Measurements from ENCODE around the gene CES4A. TPM values are rescaled to one million over a fixed set of nuclear protein-coding genes. Genes with fewer than 3 reads are reported as not detected.

The CES4A gene
- total RNA-seq, 1 donor from 2014 or later = 1.2 TPM

DNA sequence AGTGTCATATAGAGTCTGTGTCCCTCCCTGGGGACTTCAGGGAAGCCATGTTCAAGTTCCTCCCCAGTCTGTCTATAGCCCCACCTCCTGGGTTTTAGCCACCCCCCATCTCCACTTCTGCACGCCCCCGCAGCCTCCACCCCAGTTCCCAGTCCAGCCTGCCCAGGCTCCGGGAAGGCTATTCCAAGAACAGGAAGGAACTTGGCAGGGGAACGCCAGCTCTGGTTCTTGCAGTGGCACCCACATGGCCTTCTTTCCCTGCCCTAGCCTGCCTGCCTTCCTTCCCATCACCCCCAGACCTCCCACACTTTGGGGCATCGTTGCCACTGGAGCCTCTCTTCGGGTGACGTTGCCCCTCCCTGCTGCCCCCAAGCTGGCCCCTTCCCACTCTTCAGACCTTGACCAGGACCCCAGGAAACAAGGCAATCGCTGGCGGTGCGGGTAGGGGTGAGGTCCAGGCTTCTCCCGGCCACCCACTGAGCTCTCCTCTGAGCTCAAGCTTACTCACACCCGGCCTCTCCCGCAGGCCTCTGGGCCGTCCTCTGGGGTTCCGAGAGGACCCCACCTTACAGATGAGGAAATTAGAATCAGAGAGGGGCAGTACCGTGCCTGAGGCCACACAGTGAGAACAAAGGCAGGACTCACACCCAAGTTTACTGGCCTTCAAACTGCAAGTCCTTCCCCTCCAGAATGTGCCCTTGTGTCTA is 9.2 kb upstream of the CES4A start:
- H3K79me2 ChIP-seq (ENCODE audit: insufficient read depth, low read length) = no peaks in the 10 kb centered on the region
- Mint-ChIP-seq H3K9me3 (ENCODE audit: unreplicated experiment) (no peaks in the 10 kb centered on the region), H3K4me1 (ENCODE audit: low read depth, unreplicated experiment) (no peaks in the 10 kb centered on the region), H3K36me3 (ENCODE audit: low read depth, unreplicated experiment) (no peaks in the 10 kb centered on the region), H3K4me3 (ENCODE audit: unreplicated experiment) (no peak overlapping the region), H3K27ac (ENCODE audit: unreplicated experiment) (no peak overlapping the region), H3K27me3 (ENCODE audit: low read depth, unreplicated experiment) (peaks cover 14% of the 10 kb centered on the region)
- H4K20me1 ChIP-seq (ENCODE audit: insufficient read depth, low read length) = no peaks in the 10 kb centered on the region
- H3K36me3 ChIP-seq (ENCODE audit: insufficient read depth, low read length) = no peaks in the 10 kb centered on the region
- H3K4me2 ChIP-seq (ENCODE audit: low read length) = peak overlapping the region; percentile 18
- no peak for TF ChIP-seq EZH2 (IDR thresholded peaks at IDR 0.05; ENCODE audit: insufficient read depth, low read length)
- DNase-seq (ENCODE audit: low read depth) (no peak), FAIRE-seq (no peak)
- H3K27me3 ChIP-seq (ENCODE audit: insufficient read depth, low read length) = no peaks in the 10 kb centered on the region
- H2AFZ ChIP-seq (ENCODE audit: low read depth, low read length) = peak overlapping the region; percentile 11
- H3K27ac ChIP-seq (ENCODE audit: low read depth, low read length) = no peak overlapping the region
- H3K9me3 ChIP-seq (ENCODE audit: insufficient read depth, low read depth, low read length) = no peaks in the 10 kb centered on the region
- H3K4me3 ChIP-seq (ENCODE audit: insufficient read depth, low read depth, low read length) = no peak overlapping the region
- no peaks in the 10 kb centered on the region for H3K4me1 ChIP-seq (ENCODE audit: insufficient read depth, low read length)
- no peak overlapping the region for H3K9ac ChIP-seq (ENCODE audit: low read length)

DNA sequence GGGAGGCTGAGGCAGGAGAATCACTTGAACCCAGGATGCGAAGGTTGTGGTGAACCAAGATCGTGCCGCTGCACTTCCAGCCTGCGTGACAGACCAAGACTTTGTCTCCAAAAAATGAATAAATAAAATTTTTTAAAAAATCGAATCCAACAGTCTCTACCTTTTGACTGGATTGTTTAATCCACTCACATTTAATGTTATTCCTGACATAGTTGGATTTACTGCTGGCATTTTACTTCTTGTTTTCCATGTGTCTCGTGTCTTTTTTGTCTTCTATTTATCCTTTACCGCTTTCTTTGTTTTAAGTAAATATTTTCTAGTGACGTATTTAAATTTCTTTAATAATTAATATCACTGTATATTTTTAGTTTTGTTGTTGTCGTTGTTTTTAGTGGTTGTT is 5.4 kb upstream of the CES4A start:
- Histone ChIP-seq H3K9ac (ENCODE audit: low read length) (no peak overlapping the region), H3K36me3 (ENCODE audit: insufficient read depth, low read length) (no peaks in the 10 kb centered on the region), H3K79me2 (ENCODE audit: insufficient read depth, low read length) (no peaks in the 10 kb centered on the region), H3K27ac (ENCODE audit: low read depth, low read length) (no peak overlapping the region), H3K9me3 (ENCODE audit: insufficient read depth, low read depth, low read length) (no peaks in the 10 kb centered on the region), H3K27me3 (ENCODE audit: insufficient read depth, low read length) (no peaks in the 10 kb centered on the region), H3K4me2 (ENCODE audit: low read length) (no peak overlapping the region), H3K4me3 (ENCODE audit: insufficient read depth, low read depth, low read length) (no peak overlapping the region), H3K4me1 (ENCODE audit: insufficient read depth, low read length) (no peaks in the 10 kb centered on the region), H4K20me1 (ENCODE audit: insufficient read depth, low read length) (no peaks in the 10 kb centered on the region), H2AFZ (ENCODE audit: low read depth, low read length) (no peak overlapping the region)
- Mint-ChIP-seq H3K4me1 (ENCODE audit: low read depth, unreplicated experiment) (no peaks in the 10 kb centered on the region), H3K27ac (ENCODE audit: unreplicated experiment) (no peak overlapping the region), H3K36me3 (ENCODE audit: low read depth, unreplicated experiment) (peaks cover 2% of the 10 kb centered on the region), H3K4me3 (ENCODE audit: unreplicated experiment) (no peak overlapping the region), H3K9me3 (ENCODE audit: unreplicated experiment) (peaks cover 6% of the 10 kb centered on the region), H3K27me3 (ENCODE audit: low read depth, unreplicated experiment) (peaks cover 20% of the 10 kb centered on the region)
- DNase-seq (ENCODE audit: low read depth) (no peak), FAIRE-seq (no peak)
- TF ChIP-seq, protein P1, sequence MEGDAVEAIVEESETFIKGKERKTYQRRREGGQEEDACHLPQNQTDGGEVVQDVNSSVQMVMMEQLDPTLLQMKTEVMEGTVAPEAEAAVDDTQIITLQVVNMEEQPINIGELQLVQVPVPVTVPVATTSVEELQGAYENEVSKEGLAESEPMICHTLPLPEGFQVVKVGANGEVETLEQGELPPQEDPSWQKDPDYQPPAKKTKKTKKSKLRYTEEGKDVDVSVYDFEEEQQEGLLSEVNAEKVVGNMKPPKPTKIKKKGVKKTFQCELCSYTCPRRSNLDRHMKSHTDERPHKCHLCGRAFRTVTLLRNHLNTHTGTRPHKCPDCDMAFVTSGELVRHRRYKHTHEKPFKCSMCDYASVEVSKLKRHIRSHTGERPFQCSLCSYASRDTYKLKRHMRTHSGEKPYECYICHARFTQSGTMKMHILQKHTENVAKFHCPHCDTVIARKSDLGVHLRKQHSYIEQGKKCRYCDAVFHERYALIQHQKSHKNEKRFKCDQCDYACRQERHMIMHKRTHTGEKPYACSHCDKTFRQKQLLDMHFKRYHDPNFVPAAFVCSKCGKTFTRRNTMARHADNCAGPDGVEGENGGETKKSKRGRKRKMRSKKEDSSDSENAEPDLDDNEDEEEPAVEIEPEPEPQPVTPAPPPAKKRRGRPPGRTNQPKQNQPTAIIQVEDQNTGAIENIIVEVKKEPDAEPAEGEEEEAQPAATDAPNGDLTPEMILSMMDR (IDR thresholded peaks at IDR 0.05; ENCODE audit: insufficient read depth, low read depth, low read length) = no peak
- no peak for TF ChIP-seq EZH2 (IDR thresholded peaks at IDR 0.05; ENCODE audit: insufficient read depth, low read length)

DNA sequence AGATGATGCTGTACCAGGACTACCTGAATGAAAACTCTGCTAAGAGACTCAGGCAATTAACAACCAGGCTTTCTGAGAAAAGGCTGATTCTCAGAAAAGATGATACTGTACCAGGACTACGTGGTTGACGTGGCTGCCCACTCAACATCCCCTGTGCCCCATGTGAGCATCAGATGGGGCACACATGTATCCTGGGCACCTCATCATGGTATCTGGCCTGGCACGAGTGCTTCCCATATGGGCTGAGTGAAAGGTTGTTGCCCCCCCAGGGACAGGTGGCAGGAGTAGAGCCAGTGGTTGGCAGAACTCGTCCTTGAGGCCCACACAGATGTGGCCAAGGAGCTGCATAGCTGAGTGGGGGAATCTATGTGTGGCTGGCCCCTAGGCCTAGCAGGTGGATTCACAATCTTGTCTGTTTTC is 3.5 kb upstream of the CES4A start:
- Mint-ChIP-seq H3K27ac (ENCODE audit: unreplicated experiment) (no peak overlapping the region), H3K4me3 (ENCODE audit: unreplicated experiment) (no peak overlapping the region), H3K9me3 (ENCODE audit: unreplicated experiment) (peaks cover 6% of the 10 kb centered on the region), H3K27me3 (ENCODE audit: low read depth, unreplicated experiment) (peaks cover 19% of the 10 kb centered on the region), H3K36me3 (ENCODE audit: low read depth, unreplicated experiment) (peaks cover 2% of the 10 kb centered on the region), H3K4me1 (ENCODE audit: low read depth, unreplicated experiment) (no peaks in the 10 kb centered on the region)
- Histone ChIP-seq H3K4me2 (ENCODE audit: low read length) (no peak overlapping the region), H3K4me3 (ENCODE audit: insufficient read depth, low read depth, low read length) (no peak overlapping the region), H3K27ac (ENCODE audit: low read depth, low read length) (no peak overlapping the region), H3K9me3 (ENCODE audit: insufficient read depth, low read depth, low read length) (no peaks in the 10 kb centered on the region), H2AFZ (ENCODE audit: low read depth, low read length) (no peak overlapping the region), H3K4me1 (ENCODE audit: insufficient read depth, low read length) (no peaks in the 10 kb centered on the region), H3K36me3 (ENCODE audit: insufficient read depth, low read length) (no peaks in the 10 kb centered on the region), H3K79me2 (ENCODE audit: insufficient read depth, low read length) (no peaks in the 10 kb centered on the region), H4K20me1 (ENCODE audit: insufficient read depth, low read length) (no peaks in the 10 kb centered on the region), H3K27me3 (ENCODE audit: insufficient read depth, low read length) (no peaks in the 10 kb centered on the region), H3K9ac (ENCODE audit: low read length) (no peak overlapping the region)
- FAIRE-seq = no peak
- TF ChIP-seq, protein P1 (IDR thresholded peaks at IDR 0.05; ENCODE audit: insufficient read depth, low read depth, low read length) = no peak
- TF ChIP-seq EZH2 (IDR thresholded peaks at IDR 0.05; ENCODE audit: insufficient read depth, low read length) = no peak
- no peak for DNase-seq (ENCODE audit: low read depth)

All from astrocyte (in vitro differentiated cells and primary cell).